HCT116 (cell line): ENCODE results near the gene RAB5IF. TPM values are rescaled to one million over a fixed set of nuclear protein-coding genes. Genes with fewer than 3 reads are reported as not detected.
A peak's percentile ranks its signal among the peaks of the same experiment; 100 is the strongest.

Experiments used
- ATAC-seq: fragments of 200-7000 bp; cut with Tn5 transposase; 2 replicates; pipeline ENCODE4 v1.9.1; 2020; ENCODE audit warnings: mild to moderate bottlenecking, moderate library complexity
- BruUV-seq: library from RNA; stranded (reverse); fragments of 400-500 nt; replicated peaks from 2 replicates; lab custom pipeline; 2021; lab: Mats Ljungman, UMichigan
- CTCF ChIA-PET: fragments of 300-600 bp; sonication (Branson Sonifier 250); formaldehyde crosslinking; loops from one replicate; lab custom pipeline; 2021; ENCODE audit warnings: antibody characterized with exemption; lab: Charles Lee
- POLR2A ChIA-PET: fragments of 300-600, 350-600 bp; sonication (Branson Sonifier 250); formaldehyde crosslinking; loops from one replicate; lab custom pipeline; 2021; ENCODE audit warnings: antibody characterized with exemption; lab: Charles Lee
- RAD21 ChIA-PET, 2 experiments: fragments of 300-600 bp; sonication (Branson Sonifier 250); formaldehyde crosslinking; loops; one replicate each; lab custom pipeline; 2023; ENCODE audit warnings: low total read pairs in 2 of 2; ENCODE audit not compliant: uncharacterized antibody in 2 of 2, unreplicated experiment in 2 of 2, low non-redundant PET in 1 of 2; lab: Charles Lee
- DNase-seq: peaks from one replicate; pipeline ENCODE4 v3.0.0-alpha.2; 2010; ENCODE audit warnings: low read depth, low spot score
- H2AFZ ChIP-seq: fragments of 200-600 bp; shearing (Covaris generic), sonication (generic); 2 replicates; pipeline ENCODE4 v1.6.1; 2017; ENCODE audit warnings: low read depth, mixed run types, mixed read lengths, antibody characterized with exemption, low read length; ENCODE audit not compliant: poor library complexity, severe bottlenecking
- H3K27ac ChIP-seq: 2 replicates; pipeline ENCODE4 v1.5.1; 2012; ENCODE audit warnings: low read depth, low read length
- H3K27me3 ChIP-seq: fragments of 200-600 bp; sonication (generic); 2 replicates; pipeline ENCODE4 v1.6.1; 2016; ENCODE audit warnings: mixed run types, low read length, mixed read lengths; ENCODE audit not compliant: insufficient read depth
- H3K36me3 ChIP-seq, 2 experiments: fragments of 200-500 bp in 1 of 2; fragments of 200-600 bp in 1 of 2; sonication (Bioruptor generic) in 1 of 2; sonication (generic) in 1 of 2; 2 replicates each; pipeline versions ENCODE4 v1.5.1 to v1.6.1; 2014 to 2016; ENCODE audit warnings: low read length in 2 of 2, inconsistent platforms in 1 of 2, mixed read lengths in 1 of 2, mixed run types in 1 of 2; ENCODE audit not compliant: insufficient read depth in 2 of 2, control insufficient read depth in 1 of 2
- H3K4me1 ChIP-seq, 2 experiments: fragments of 200-600 bp in 1 of 2; sonication (generic) in 1 of 2; 2 replicates each; pipeline versions ENCODE4 v1.5.1 to v1.6.1; 2012 to 2017; ENCODE audit warnings: low read length in 2 of 2, inconsistent platforms in 1 of 2, mild to moderate bottlenecking in 1 of 2, mixed read lengths in 1 of 2, mixed run types in 1 of 2, moderate library complexity in 1 of 2; ENCODE audit not compliant: insufficient read depth in 2 of 2, control insufficient read depth in 1 of 2
- H3K4me2 ChIP-seq: fragments of 200-600 bp; sonication (generic); 2 replicates; pipeline ENCODE4 v1.6.1; 2017; ENCODE audit warnings: mixed run types, low read length, mixed read lengths
- H3K4me3 ChIP-seq, 2 experiments: fragments of 200-600 bp in 1 of 2; sonication (generic) in 1 of 2; replicated peaks in 1 of 2; 2 replicates each; pipeline ENCODE4 v1.5.1; 2011 to 2016; ENCODE audit warnings: low read length in 2 of 2, control low read depth in 1 of 2, low read depth in 1 of 2, mild to moderate bottlenecking in 1 of 2, mixed read lengths in 1 of 2, mixed run types in 1 of 2
- H3K79me2 ChIP-seq: fragments of 200-600 bp; sonication (generic); 2 replicates; pipeline ENCODE4 v1.6.1; 2017; ENCODE audit warnings: mild to moderate bottlenecking, mixed run types, low read length, moderate library complexity, mixed read lengths; ENCODE audit not compliant: insufficient read depth
- H3K9ac ChIP-seq: fragments of 200-600 bp; sonication (generic); 2 replicates; pipeline ENCODE4 v1.6.1; 2016; ENCODE audit warnings: low read length, mixed read lengths
- H3K9me2 ChIP-seq: fragments of 200-600 bp; sonication (generic), shearing (Covaris generic); 2 replicates; pipeline ENCODE4 v1.6.1; 2017; ENCODE audit warnings: mixed run types, mild to moderate bottlenecking, moderate library complexity; ENCODE audit not compliant: insufficient read depth
- H3K9me3 ChIP-seq, 2 experiments: fragments of 200-500 bp in 1 of 2; fragments of 200-600 bp in 1 of 2; sonication (Bioruptor generic) in 1 of 2; sonication (generic) in 1 of 2; 2 replicates each; pipeline ENCODE4 v1.6.1; 2014 to 2017; ENCODE audit warnings: low read length in 2 of 2, mixed read lengths in 2 of 2, inconsistent platforms in 1 of 2, low read depth in 1 of 2, mild to moderate bottlenecking in 1 of 2, mixed run types in 1 of 2, moderate library complexity in 1 of 2; ENCODE audit not compliant: control insufficient read depth in 1 of 2, insufficient read depth in 1 of 2
- H4K20me1 ChIP-seq: fragments of 200-600 bp; sonication (generic), shearing (Covaris generic); 2 replicates; pipeline ENCODE4 v1.6.1; 2017; ENCODE audit warnings: mixed run types, mild to moderate bottlenecking, moderate library complexity; ENCODE audit not compliant: insufficient read depth
- CBX3 ChIP-seq: IDR thresholded peaks from 2 replicates; pipeline ENCODE4 v1.6.1; 2012; ENCODE audit warnings: low read depth
- EZH2 ChIP-seq: fragments of 200-600 bp; sonication (generic); IDR thresholded peaks from 2 replicates; pipeline ENCODE4 v1.6.1; 2017; ENCODE audit warnings: antibody characterized with exemption, mixed run types
- EZH2phosphoT487 ChIP-seq: fragments of 200-600 bp; IDR thresholded peaks from 2 replicates; pipeline ENCODE4 v1.6.1; 2018; ENCODE audit warnings: antibody characterized with exemption, borderline replicate concordance
- FOSL1 ChIP-seq: IDR thresholded peaks from 2 replicates; pipeline ENCODE4 v1.6.1; 2012; ENCODE audit warnings: low read depth
- JUND ChIP-seq: IDR thresholded peaks from 2 replicates; pipeline ENCODE4 v1.6.1; 2012
- POLR2A ChIP-seq: IDR thresholded peaks from 2 replicates; pipeline ENCODE4 v1.7.0; 2011; ENCODE audit warnings: borderline replicate concordance; ENCODE audit not compliant: insufficient read depth, insufficient read length; ENCODE audit errors: extremely low read depth
- RAD21 ChIP-seq: IDR thresholded peaks from 2 replicates; pipeline ENCODE4 v1.6.1; 2012; ENCODE audit warnings: low read depth, mild to moderate bottlenecking
- SIN3A ChIP-seq: IDR thresholded peaks from 2 replicates; pipeline ENCODE4 v1.6.1; 2012; ENCODE audit warnings: low read depth
- SP1 ChIP-seq: IDR thresholded peaks from 2 replicates; pipeline ENCODE4 v1.6.1; 2012; ENCODE audit warnings: low read depth
- SRF ChIP-seq: IDR thresholded peaks from 2 replicates; pipeline ENCODE4 v1.6.1; 2012; ENCODE audit warnings: low read depth
- YY1 ChIP-seq: IDR thresholded peaks from 2 replicates; pipeline ENCODE4 v1.6.1; 2011; ENCODE audit warnings: low read length, low read depth, moderate library complexity, mild to moderate bottlenecking; ENCODE audit not compliant: insufficient replicate concordance; ENCODE audit errors: extremely low read depth
- ZFX ChIP-seq: fragments of 450-650 bp; IDR thresholded peaks from 2 replicates; pipeline ENCODE4 v1.6.1; 2017
- ZNF274 ChIP-seq: fragments of 200-500 bp; sonication (Bioruptor generic); IDR thresholded peaks from 2 replicates; pipeline ENCODE4 v1.6.1; 2014; ENCODE audit warnings: mild to moderate bottlenecking, low read depth, low read length, inconsistent platforms
- intact Hi-C: fragments of 100-400 bp; cut with micrococcal nuclease; formaldehyde crosslinking; loops from 2 replicates; pipeline ENCODE4 v1.10.0; 2022
- total RNA-seq: library from RNA; stranded (reverse); gene quantifications from one replicate; pipeline ENCODE4 v1.2.1, GENCODE V29; 2021; ENCODE audit not compliant: unreplicated experiment
- TF ChIP-seq, protein P1 (sequence below): IDR thresholded peaks from 2 replicates; pipeline ENCODE4 v1.6.1; 2012; ENCODE audit warnings: low read depth
- TF ChIP-seq, protein P2 (sequence below): IDR thresholded peaks from 2 replicates; pipeline ENCODE4 v1.6.1; 2012
- TF ChIP-seq, protein P3 (sequence below), 3 experiments: fragments of 200-600 bp in 1 of 3; sonication (generic) in 1 of 3; IDR thresholded peaks in 2 of 3; conservative IDR thresholded peaks in 1 of 3; 2 replicates each; pipeline ENCODE4 v1.5.1; 2012 to 2017; ENCODE audit warnings: low read depth in 2 of 3, low read length in 2 of 3, antibody characterized with exemption in 1 of 3, borderline replicate concordance in 1 of 3, control low read depth in 1 of 3, mild to moderate bottlenecking in 1 of 3, mixed read lengths in 1 of 3, mixed run types in 1 of 3, moderate library complexity in 1 of 3; ENCODE audit not compliant: insufficient read depth in 1 of 3

RAB5IF gene
- total RNA-seq, 1 experiment from 2014 or later: 82.9 TPM

DNA sequence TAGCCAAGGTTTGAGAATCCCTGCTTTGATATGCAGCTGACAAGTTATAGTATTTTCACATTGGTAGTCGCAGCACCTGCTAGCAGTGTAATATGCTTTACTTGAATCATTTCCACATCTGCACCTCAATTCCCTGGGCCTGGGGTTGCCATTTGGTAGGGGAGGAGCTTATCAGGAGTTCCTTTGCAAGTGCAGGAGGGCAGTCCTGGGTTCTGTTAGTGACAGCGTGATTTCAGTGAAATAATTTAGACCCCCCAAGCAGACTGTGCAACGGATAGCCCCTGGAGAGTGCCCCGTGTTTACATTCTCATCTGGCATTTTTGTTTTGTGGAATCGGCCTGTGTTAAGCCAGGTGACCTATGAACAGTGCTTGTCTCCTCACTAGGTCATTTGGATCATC, 6.0 kb downstream of the RAB5IF start (continued):
- TF ChIP-seq, protein P1, sequence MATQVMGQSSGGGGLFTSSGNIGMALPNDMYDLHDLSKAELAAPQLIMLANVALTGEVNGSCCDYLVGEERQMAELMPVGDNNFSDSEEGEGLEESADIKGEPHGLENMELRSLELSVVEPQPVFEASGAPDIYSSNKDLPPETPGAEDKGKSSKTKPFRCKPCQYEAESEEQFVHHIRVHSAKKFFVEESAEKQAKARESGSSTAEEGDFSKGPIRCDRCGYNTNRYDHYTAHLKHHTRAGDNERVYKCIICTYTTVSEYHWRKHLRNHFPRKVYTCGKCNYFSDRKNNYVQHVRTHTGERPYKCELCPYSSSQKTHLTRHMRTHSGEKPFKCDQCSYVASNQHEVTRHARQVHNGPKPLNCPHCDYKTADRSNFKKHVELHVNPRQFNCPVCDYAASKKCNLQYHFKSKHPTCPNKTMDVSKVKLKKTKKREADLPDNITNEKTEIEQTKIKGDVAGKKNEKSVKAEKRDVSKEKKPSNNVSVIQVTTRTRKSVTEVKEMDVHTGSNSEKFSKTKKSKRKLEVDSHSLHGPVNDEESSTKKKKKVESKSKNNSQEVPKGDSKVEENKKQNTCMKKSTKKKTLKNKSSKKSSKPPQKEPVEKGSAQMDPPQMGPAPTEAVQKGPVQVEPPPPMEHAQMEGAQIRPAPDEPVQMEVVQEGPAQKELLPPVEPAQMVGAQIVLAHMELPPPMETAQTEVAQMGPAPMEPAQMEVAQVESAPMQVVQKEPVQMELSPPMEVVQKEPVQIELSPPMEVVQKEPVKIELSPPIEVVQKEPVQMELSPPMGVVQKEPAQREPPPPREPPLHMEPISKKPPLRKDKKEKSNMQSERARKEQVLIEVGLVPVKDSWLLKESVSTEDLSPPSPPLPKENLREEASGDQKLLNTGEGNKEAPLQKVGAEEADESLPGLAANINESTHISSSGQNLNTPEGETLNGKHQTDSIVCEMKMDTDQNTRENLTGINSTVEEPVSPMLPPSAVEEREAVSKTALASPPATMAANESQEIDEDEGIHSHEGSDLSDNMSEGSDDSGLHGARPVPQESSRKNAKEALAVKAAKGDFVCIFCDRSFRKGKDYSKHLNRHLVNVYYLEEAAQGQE: no peak
- TF ChIP-seq EZH2 (no peak), SRF (no peak)

DNA sequence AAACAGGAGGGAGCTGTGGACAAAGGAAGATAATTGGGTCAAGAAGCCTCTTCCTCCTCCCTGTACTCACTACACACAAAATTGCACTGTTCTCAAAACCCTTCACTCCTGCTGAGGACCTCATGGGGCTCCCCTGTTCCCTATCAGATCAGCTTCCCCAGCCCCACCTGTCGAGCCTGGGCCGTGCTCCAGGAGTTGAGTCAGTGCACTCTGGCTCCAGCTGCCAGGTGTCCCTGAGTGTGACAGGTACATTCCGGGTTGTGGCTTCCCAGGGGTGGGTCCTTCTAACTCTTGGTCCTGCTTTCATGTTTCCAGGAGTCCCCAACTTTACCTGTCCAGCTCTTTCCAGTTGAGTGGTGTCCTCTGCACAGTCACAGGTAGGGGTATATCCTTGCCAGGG, 8.4 kb downstream of the RAB5IF start:
- Histone ChIP-seq H4K20me1 (peaks cover 5% of the 10 kb centered on the region; the same call in 1 of the 2 replicates), H3K9ac (no peak overlapping the region), H3K9me2 (no peaks in the 10 kb centered on the region), H3K4me1 (peaks cover 0 to 13% of the 10 kb centered on the region in 2 experiments; a peak in 2 of 4 replicates), H2AFZ (no peak overlapping the region), H3K79me2 (peaks cover 16% of the 10 kb centered on the region; the same call in 1 of the 2 replicates), H3K27me3 (no peaks in the 10 kb centered on the region), H3K4me2 (no peak overlapping the region), H3K27ac (0 out of 2 replicates have a peak overlapping the region, but pooled peaks have one; percentile 10), H3K9me3 (no peaks in the 10 kb centered on the region), H3K4me3 (no peak overlapping the region), H3K36me3 (peaks cover 33 to 39% of the 10 kb centered on the region in 2 experiments)
- ChIA-PET RAD21 (no interaction called here), POLR2A (no interaction called here), CTCF (interaction anchor here (1.1 kb wide), 1 partner anchor 8 kb away, joined by 3 read pairs; the partner anchor contains the start of gene RAB5IF)
- intact Hi-C loops: loop anchor here (10.0 kb wide), 2 partner anchors 271 to 301 kb away; no protein-coding TSS in a partner anchor
- DNase-seq (no peak), ATAC-seq (no peak; the same call in 1 of the 2 replicates)
- no peak for TF ChIP-seq EZH2phosphoT487
- TF ChIP-seq, protein P2, sequence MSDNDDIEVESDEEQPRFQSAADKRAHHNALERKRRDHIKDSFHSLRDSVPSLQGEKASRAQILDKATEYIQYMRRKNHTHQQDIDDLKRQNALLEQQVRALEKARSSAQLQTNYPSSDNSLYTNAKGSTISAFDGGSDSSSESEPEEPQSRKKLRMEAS: no peak
- TF ChIP-seq ZFX: no peak
- TF ChIP-seq SRF: no peak
- TF ChIP-seq SIN3A: no peak
- TF ChIP-seq JUND: no peak
- no peak for TF ChIP-seq YY1
- TF ChIP-seq, protein P3, sequence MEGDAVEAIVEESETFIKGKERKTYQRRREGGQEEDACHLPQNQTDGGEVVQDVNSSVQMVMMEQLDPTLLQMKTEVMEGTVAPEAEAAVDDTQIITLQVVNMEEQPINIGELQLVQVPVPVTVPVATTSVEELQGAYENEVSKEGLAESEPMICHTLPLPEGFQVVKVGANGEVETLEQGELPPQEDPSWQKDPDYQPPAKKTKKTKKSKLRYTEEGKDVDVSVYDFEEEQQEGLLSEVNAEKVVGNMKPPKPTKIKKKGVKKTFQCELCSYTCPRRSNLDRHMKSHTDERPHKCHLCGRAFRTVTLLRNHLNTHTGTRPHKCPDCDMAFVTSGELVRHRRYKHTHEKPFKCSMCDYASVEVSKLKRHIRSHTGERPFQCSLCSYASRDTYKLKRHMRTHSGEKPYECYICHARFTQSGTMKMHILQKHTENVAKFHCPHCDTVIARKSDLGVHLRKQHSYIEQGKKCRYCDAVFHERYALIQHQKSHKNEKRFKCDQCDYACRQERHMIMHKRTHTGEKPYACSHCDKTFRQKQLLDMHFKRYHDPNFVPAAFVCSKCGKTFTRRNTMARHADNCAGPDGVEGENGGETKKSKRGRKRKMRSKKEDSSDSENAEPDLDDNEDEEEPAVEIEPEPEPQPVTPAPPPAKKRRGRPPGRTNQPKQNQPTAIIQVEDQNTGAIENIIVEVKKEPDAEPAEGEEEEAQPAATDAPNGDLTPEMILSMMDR (IDR thresholded peaks at IDR 0.05 in 2 of 3, conservative IDR thresholded peaks at IDR 0.05 in 1 of 3; ENCODE audit: borderline replicate concordance in 1 of 3, insufficient read depth in 1 of 3, low read depth in 2 of 3, low read length in 2 of 3): no peak
- no peak for TF ChIP-seq POLR2A
- no peak for TF ChIP-seq RAD21
- TF ChIP-seq FOSL1: no peak; the same call in 1 of the 2 replicates
- TF ChIP-seq SP1: no peak
- TF ChIP-seq CBX3: no peak
- TF ChIP-seq ZNF274: no peak
- no peak for TF ChIP-seq EZH2
- TF ChIP-seq, protein P1: no peak
- no TSS peak for BruUV-seq
